Fibroblast of the aortic adventitia (primary cell): ENCODE data around the gene WNT10A. TPM values are rescaled to one million over a fixed set of nuclear protein-coding genes. Genes with fewer than 3 reads are reported as not detected.

Experiments used
- DNase-seq: peaks from one replicate; pipeline ENCODE4 v3.0.0-alpha.2; 2010; ENCODE audit warnings: low read depth
- H3K4me3 ChIP-seq: 2 replicates; pipeline ENCODE4 v1.5.1; 2011; ENCODE audit warnings: low read depth, mild to moderate bottlenecking, control low read depth, low read length, moderate library complexity
- total RNA-seq: library from RNA; depleted of rRNA; stranded (reverse); fragments of >200 nt; gene quantifications from 2 replicates; pipeline ENCODE4 v1.2.3, GENCODE V29; 2012; ENCODE audit warnings: low replicate concordance
- TF ChIP-seq, protein P1 (sequence below): IDR thresholded peaks from 2 replicates; pipeline ENCODE4 v1.5.1; 2011; ENCODE audit warnings: mild to moderate bottlenecking, low read length, control low read depth, inconsistent platforms; ENCODE audit not compliant: insufficient read depth

WNT10A gene
- total RNA-seq, 1 donor: not detected

DNA sequence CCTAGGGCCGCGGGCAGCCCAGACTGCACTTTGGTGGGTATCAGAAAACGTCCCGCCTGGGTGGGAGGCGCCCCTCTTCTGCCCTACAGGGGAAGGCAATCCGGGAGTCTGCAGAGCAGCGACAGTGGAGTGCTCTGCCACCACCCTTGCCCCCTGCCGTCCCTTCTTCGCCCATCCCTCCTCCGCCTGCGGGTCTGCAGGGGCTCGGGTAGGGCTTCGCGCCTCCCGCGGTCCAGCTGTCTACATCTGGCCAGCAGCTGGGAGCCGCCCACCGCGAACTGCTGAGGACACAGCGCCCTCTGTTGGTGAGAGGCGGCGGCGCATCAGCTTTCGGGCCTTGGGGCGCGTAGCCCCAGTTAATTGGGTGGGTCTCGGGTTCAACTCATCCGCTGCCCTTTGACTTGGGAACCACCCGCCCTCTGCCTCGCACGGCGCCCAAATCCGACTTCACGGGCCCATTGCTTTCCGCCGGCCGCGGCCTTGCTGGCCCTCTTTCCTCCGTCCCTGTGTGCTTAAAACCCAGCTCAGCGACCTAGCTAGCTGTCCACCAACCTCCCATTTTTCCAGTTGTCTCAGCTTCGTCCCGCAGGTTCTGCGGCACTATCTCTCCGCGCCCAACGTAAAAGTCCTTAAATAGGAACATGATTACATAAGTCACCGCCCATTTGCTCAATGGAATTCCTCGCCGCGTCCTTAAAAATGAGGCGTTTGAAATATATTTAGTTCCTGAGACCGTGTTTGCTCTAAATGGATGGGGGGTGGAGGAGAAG lies 17.6 kb downstream of the WNT10A start:
- H3K4me3 ChIP-seq: peak overlapping the region; percentile 25
- TF ChIP-seq, protein P1, sequence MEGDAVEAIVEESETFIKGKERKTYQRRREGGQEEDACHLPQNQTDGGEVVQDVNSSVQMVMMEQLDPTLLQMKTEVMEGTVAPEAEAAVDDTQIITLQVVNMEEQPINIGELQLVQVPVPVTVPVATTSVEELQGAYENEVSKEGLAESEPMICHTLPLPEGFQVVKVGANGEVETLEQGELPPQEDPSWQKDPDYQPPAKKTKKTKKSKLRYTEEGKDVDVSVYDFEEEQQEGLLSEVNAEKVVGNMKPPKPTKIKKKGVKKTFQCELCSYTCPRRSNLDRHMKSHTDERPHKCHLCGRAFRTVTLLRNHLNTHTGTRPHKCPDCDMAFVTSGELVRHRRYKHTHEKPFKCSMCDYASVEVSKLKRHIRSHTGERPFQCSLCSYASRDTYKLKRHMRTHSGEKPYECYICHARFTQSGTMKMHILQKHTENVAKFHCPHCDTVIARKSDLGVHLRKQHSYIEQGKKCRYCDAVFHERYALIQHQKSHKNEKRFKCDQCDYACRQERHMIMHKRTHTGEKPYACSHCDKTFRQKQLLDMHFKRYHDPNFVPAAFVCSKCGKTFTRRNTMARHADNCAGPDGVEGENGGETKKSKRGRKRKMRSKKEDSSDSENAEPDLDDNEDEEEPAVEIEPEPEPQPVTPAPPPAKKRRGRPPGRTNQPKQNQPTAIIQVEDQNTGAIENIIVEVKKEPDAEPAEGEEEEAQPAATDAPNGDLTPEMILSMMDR: peak; percentile 92
- peak; percentile 41 for DNase-seq

DNA sequence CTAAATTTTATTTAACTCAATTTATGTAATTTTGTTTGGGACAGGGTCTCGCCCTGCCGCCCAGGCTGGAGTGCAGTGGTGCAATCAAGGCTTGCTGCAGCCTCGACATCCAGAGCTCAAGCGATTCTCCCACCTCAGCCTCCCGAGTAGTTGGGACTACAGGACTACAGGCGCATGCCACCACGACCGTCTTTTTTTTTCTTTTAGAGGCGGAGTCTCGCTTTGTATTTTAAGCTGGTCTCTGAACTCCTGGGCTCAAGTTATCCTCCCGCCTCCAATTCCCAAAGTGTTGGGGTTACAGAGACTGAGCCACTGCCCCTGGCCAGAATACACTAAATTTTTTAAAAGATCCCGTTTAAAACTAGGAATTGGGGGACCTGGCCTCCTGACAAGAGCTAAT lies 18.5 kb downstream of the WNT10A start:
- DNase-seq: no peak
- TF ChIP-seq, protein P1: no peak
- no peak overlapping the region for H3K4me3 ChIP-seq

DNA sequence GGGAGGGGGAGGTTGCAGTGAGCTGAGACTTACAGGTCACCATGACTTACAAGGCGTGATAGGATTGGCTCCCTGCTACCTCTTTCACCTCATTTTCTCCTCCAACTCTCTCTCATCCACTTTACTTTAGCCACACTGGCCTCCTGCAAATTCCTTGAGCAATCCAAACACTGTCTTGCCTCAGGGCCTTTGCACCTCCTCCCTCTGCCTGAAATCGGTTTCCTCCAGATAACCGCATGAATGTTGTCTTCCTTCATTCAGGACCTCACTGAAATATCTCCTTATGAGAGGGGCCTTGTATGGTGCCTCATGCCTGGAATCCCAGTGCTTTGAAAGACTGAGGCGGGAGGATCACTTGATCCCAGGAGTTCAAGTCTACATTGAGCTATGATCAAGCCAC lies 21.8 kb downstream of the WNT10A start:
- TF ChIP-seq, protein P1: no peak
- H3K4me3 ChIP-seq: no peak overlapping the region
- DNase-seq: no peak

GRCh38 chr2:218904176-218904575 lies 23.5 kb downstream of the WNT10A start:
- no peak overlapping the region for H3K4me3 ChIP-seq
- DNase-seq: no peak
- TF ChIP-seq, protein P1: no peak

- peak overlapping the region; percentile 66 for H3K4me3 ChIP-seq
- peak; percentile 85 for DNase-seq
- TF ChIP-seq, protein P1: no peak
Observed at GRCh38 chr2:218908721-218909619, 28.3 kb downstream of the WNT10A start.

- no peak for DNase-seq
- H3K4me3 ChIP-seq: no peak overlapping the region
- TF ChIP-seq, protein P1: no peak
Observed at GRCh38 chr2:218910741-218911140, 30.1 kb downstream of the WNT10A start.
